ENCODE data around the gene TTC34.
A peak's percentile ranks its signal among the peaks of the same experiment; 100 is the strongest.

TTC34 gene

DNA sequence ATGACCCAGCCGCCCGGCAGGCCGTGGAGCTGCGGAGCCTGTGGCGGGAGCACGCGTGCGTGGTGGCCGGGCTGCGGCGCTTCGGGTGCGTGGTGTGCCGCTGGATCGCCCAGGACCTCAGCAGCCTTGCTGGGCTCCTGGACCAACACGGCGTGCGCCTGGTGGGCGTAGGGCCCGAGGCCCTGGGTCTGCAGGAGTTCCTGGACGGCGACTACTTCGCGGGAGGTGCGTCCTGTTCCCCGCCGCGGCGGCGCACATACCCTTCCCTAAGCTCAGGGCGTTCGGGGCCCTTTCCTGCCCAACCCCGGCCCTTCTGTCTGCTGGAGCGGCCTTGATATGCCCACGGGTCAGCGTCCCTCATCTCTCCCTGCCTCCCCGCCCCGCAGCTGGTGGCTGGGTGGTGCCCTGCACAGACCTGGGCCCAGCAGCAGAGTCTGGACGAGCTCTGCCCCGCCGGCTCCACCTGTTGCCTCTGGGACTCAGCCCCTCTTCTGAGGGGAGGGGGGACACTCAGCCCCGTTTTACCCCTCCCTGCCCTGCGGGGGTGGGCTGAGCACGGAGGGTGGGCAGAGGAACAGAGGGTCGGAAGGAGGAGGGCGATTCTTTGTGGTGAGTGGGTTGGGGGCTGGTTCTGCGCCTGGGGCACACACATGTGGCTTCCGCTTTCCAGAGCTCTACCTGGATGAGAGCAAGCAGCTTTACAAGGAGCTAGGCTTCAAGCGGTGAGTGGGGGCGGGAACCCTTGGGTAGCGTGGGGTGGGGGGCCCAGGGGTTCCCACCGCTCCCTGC lies 214.2 kb downstream of the TTC34 start:
- no peak for DNase-seq

DNA sequence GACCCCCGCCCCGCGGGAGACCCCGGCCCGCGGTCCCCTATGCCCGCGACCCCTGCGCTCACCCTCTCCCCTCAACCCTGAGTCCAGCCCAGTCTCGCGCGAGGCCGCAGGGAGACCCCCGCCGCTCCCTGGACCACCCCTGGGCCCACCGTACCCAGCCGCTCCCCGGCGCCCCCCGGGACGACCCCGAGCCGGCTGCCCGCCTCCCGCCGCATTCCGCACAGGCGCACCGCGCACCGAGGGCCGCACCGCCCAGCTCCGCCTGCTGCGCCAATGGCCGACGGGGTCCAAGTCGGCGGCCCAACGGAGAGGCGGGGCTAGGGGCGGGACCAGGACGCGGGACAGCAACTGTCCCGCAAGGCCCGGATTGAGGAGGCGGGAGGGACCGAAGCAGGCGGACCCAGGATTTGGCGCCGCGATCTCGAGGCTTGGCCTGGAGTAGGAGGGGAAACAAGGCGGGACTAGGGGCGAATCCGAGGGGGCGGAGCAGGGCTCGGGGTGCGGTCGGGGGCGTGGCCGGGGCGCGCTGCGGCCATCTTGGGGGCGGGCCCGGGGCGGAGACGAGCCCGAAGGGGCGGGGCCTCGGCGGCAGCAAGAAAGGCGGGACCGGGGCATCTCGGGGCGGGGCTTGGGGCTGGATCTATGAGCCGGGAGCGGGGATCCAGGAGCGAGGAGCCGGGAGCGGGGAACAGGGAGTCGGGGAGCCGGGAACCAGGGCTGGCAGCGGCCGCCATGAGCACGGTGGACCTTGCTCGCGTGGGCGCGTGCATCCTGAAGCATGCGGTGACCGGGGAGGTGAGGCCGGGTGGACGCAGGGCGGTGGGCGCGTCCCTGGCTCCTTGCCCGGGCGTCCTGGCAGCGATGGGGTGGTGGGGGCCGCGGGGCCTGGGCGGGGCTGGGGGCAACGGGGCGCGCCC lies 215.1 kb downstream of the TTC34 start, which contains the start of gene PRXL2B:
Gene PRXL2B, plus strand, starts transcription at position 624 of the 917 bp plus-strand sequence. Its CDS starts 109 bp downstream, at position 733.
- peak; percentile 98 for DNase-seq

Data from NCI-H510A treated with DMSO at 0.1 percent for 48 hours (cell line).